ENCODE measurements around the gene MAN1C1. TPM values are rescaled to one million over a fixed set of nuclear protein-coding genes. Genes with fewer than 3 reads are reported as not detected.
A peak's percentile ranks its signal among the peaks of the same experiment; 100 is the strongest.

The MAN1C1 gene
- total RNA-seq, 2 donors from 2014 or later = 2.7 to 4.3 TPM

GRCh38 chr1:25826571-25826970 lies 210.0 kb downstream of the MAN1C1 start:
- Histone ChIP-seq H3K9me3 (no peaks in the 10 kb centered on the region), H3K4me3 (no peak overlapping the region), H3K9ac (ENCODE audit: low read depth in 2 of 2, low read length in 2 of 2) (no peak overlapping the region), H3K4me1 (no peaks in the 10 kb centered on the region), H3K27ac (no peak overlapping the region), H3K36me3 (peaks cover 13% of the 10 kb centered on the region), H3K27me3 (no peaks in the 10 kb centered on the region)
- intact Hi-C loops (cut with DNase I) = no loop called here
- no peak for DNase-seq
- TF ChIP-seq, protein P1, sequence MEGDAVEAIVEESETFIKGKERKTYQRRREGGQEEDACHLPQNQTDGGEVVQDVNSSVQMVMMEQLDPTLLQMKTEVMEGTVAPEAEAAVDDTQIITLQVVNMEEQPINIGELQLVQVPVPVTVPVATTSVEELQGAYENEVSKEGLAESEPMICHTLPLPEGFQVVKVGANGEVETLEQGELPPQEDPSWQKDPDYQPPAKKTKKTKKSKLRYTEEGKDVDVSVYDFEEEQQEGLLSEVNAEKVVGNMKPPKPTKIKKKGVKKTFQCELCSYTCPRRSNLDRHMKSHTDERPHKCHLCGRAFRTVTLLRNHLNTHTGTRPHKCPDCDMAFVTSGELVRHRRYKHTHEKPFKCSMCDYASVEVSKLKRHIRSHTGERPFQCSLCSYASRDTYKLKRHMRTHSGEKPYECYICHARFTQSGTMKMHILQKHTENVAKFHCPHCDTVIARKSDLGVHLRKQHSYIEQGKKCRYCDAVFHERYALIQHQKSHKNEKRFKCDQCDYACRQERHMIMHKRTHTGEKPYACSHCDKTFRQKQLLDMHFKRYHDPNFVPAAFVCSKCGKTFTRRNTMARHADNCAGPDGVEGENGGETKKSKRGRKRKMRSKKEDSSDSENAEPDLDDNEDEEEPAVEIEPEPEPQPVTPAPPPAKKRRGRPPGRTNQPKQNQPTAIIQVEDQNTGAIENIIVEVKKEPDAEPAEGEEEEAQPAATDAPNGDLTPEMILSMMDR (IDR thresholded peaks at IDR 0.05) = no peak

DNA sequence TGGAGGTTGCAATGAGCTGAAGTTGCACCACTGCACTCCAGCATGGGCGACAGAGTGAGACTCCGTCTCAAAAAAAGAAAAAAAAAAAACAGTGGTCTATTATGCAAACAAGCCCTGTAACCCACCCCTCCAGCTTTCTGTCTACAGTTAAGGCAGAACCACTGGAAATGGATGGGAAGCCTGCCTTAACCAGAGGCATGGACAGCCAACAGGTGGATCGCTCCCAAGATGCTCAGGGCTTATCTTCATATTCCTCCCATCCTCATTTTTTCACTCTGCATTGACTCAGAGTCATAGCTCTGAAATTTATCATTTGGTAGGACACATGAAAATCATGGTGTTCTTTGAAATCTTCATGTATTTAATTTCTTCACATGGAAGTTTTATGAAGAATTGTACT lies 211.9 kb downstream of the MAN1C1 start:
- DNase-seq = no peak
- TF ChIP-seq, protein P1 (IDR thresholded peaks at IDR 0.05) = no peak
- Histone ChIP-seq H3K27me3 (no peaks in the 10 kb centered on the region), H3K36me3 (peaks cover 18% of the 10 kb centered on the region), H3K4me1 (no peaks in the 10 kb centered on the region), H3K27ac (no peak overlapping the region), H3K9me3 (no peaks in the 10 kb centered on the region), H3K9ac (ENCODE audit: low read depth in 2 of 2, low read length in 2 of 2) (no peak overlapping the region), H3K4me3 (no peak overlapping the region)
- intact Hi-C loops (cut with DNase I) = no loop called here

GRCh38 chr1:25829046-25829445 lies 212.5 kb downstream of the MAN1C1 start:
- Histone ChIP-seq H3K27ac (no peak overlapping the region), H3K4me3 (no peak overlapping the region), H3K9ac (ENCODE audit: low read depth in 2 of 2, low read length in 2 of 2) (no peak overlapping the region), H3K9me3 (no peaks in the 10 kb centered on the region), H3K27me3 (no peaks in the 10 kb centered on the region), H3K4me1 (no peaks in the 10 kb centered on the region), H3K36me3 (peaks cover 18% of the 10 kb centered on the region)
- DNase-seq = no peak
- TF ChIP-seq, protein P1 (IDR thresholded peaks at IDR 0.05) = no peak
- intact Hi-C loops (cut with DNase I) = no loop called here

DNA sequence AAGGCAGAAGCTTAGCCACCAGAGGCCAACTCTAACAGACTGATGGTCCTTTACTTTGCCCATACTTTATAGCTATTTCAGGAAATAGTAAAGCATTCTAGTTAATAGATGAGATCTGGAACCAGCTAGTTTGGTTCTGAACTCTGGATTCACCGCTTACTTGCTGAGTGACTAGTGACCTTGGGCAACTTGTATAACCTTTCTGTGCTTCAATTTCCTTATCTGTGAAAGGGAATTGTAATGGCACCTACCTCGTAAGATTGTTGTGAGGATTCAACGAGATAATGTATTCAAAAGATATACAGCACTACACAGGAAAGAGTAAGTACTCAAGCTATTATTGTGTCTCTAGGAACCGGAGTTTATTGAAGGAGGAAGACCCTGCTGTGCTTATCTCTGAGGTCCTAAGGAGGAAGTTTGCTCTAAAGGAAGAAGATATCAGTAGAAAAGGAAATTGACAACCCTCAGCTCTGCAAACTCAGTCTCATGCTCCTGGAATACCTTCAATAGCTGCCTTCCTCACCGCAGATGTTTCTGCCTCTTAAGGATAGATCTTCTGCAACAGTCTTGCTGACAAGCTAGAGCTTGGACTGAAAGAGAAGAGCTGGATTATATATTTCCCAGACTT lies 215.1 kb downstream of the MAN1C1 start:
- Histone ChIP-seq H3K27ac (no peak overlapping the region), H3K4me1 (no peaks in the 10 kb centered on the region), H3K9me3 (no peaks in the 10 kb centered on the region), H3K36me3 (peaks cover 18% of the 10 kb centered on the region), H3K27me3 (no peaks in the 10 kb centered on the region), H3K9ac (ENCODE audit: low read depth in 2 of 2, low read length in 2 of 2) (peak overlapping the region in 1 of 2 donors; percentile 29), H3K4me3 (no peak overlapping the region)
- TF ChIP-seq, protein P1 (IDR thresholded peaks at IDR 0.05) = no peak
- DNase-seq = no peak
- intact Hi-C loops (cut with DNase I) = no loop called here

- intact Hi-C loops (cut with DNase I) = no loop called here
- H3K9ac ChIP-seq (ENCODE audit: low read depth in 2 of 2, low read length in 2 of 2) = peak overlapping the region in 1 of 2 donors; percentile 29
- H3K27ac ChIP-seq = no peak overlapping the region
- no peak for DNase-seq
- TF ChIP-seq, protein P1 (IDR thresholded peaks at IDR 0.05) = no peak
- H3K36me3 ChIP-seq = peaks cover 18% of the 10 kb centered on the region
- H3K27me3 ChIP-seq = no peaks in the 10 kb centered on the region
- no peak overlapping the region for H3K4me3 ChIP-seq
- no peaks in the 10 kb centered on the region for H3K9me3 ChIP-seq
- H3K4me1 ChIP-seq = no peaks in the 10 kb centered on the region
Measured at GRCh38 chr1:25832336-25833037, 215.9 kb downstream of the MAN1C1 start.
